HG03175 (cell line): ENCODE measurements around the gene CASZ1.

Source experiments
- ATAC-seq: cut with Tn5 transposase; IDR thresholded peaks from one replicate; pipeline ENCODE4 v1.9.1; 2021; ENCODE audit warnings: mild to moderate bottlenecking, moderate library complexity; ENCODE audit not compliant: unreplicated experiment

The CASZ1 gene

DNA sequence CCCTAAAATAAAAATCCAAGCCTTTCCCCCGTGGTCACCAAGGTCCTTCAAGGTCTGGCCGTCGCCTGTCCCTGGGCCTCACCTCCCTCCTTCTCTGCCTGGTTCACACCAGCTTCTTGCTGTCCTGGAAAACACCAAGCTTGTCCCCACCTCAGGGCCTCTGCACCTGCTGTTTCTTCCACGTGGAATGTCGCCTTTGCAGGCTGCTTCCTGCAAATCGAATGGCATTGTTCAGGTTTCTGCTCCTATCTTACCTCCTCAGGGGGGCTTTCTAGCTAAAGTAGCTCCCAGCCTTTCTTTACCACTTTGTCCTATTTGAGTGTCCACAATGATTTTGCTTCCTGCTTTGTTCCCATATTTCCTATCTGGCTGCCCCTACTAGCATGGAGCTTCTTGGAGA, 3.3 kb upstream of the CASZ1 start:
- ATAC-seq: no peak

DNA sequence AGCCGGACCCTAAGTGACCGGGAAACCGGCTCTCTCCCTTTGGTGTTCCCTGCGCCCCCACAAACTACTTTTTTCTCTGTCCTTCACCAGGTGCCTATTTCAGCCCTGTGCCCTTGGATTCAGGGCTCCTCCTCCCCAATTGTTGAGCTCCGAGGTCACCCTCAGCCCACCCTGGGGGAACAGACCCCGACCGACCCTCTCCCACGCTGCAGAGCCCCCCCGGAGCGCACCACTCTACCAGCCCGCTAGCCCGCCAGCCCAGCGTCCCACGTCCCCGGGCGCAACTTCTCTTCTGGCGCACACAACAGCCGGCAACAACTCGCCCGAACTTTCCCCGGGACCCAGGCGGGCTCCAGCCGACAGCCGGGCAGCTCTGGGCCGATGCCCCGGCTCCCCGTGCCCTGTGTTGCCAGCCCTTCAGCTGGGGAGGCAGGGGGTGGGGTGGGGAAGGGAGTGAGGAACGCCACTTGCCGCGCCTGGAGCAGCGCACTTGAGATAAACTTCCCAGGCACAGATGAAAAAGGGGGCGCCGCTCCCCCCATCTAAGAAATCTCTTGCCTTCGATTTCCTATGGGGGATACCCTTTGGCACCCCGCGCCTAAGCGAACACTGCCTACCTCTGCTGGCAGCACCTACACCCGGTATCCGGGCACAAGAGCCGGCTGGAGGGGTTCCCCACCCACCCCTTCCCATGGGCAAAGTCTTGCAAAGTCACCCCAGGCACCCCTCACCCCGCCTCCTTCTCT, 997 bp downstream of the CASZ1 start:
- no peak for ATAC-seq

DNA sequence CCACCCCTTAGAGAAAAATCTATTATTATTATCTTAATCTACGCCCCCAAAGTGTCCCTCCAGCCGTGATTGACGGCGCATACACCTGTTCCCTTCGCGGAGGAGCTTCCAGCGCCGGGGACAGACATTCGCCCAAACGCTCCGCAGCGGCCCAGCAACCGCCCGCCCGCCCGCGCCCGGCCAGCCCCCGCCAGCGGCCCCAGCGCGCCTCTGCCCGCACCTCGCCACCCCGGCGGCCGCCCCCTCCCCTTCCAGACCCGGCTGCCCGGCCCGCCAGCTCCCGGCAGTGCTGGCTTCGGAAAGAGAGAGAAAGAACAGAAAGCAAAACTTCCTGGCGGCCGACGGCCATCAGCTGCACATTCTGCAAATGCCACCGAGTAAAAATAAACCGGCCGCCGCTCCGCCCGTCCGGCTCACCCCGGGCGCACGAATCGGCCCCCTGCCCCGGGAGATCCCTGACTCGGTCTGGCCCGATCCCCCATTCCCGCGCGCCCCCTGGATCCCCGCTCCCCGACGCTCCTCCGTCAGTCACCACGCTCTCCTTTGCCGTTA, 1.6 kb downstream of the CASZ1 start:
- ATAC-seq: no peak

DNA sequence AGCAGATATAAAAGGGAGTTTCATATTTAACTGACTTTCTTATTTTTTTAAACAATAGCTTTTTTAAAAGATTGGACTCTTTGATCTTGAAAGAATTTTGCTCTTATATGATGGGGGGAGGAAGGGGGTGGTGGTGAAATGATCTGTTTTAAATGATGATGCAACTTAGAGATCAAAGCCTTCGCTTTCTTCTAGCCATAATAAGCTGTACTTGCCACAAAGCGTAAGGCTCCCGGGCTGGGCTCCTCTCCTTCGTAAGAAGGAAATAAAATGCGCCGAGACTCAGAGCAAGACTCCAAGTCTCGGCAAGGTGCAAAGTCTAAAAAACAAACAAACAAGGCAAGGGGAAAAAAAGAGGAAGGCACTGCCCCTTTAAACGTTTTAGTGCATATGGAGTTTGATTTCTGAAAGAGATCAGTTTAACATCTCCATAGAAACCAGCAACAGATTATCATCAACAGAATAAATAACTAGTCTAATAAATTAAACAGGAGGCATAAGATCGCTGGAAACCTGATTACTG, 3.3 kb downstream of the CASZ1 start:
- no peak for ATAC-seq

DNA sequence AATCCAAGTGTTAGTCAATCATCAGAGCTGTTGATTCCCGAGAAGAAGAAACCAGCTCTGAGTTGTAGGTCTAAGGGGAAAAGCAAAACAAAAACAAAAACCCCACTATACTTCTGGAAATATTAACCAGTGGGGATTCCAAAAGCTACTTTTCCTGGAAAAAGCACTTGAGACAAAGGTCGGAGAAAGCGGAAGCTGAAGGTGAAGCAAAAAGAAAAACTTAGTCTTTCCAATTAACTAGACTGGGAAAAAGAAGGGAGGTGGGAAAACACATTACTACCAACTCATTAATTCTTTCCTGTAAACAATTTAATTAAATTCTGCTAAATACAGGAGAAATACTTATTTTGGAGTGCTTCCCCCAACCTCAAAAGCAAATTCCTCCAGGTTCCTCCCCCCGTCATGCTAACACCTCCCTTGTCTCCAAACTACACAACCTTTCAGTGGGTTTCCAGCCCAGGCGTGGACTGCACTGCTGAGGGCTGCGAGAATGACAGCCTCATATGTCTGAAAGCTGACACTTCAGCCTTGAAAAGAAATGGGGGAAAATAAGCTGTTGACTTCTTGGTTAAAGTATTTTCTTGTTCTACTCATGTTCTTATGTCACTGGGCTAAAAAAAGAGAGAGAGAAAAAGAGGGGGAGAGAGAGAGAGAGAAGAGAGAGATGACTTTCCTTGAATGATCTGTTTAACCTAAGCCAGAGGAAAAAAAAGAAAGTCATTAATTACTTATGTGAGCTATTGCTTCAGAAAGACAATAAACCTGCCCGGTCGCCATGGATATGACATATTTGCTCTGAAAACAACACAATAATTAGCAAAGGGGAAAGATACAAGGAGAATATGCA, 5.1 kb downstream of the CASZ1 start:
- ATAC-seq: no peak

DNA sequence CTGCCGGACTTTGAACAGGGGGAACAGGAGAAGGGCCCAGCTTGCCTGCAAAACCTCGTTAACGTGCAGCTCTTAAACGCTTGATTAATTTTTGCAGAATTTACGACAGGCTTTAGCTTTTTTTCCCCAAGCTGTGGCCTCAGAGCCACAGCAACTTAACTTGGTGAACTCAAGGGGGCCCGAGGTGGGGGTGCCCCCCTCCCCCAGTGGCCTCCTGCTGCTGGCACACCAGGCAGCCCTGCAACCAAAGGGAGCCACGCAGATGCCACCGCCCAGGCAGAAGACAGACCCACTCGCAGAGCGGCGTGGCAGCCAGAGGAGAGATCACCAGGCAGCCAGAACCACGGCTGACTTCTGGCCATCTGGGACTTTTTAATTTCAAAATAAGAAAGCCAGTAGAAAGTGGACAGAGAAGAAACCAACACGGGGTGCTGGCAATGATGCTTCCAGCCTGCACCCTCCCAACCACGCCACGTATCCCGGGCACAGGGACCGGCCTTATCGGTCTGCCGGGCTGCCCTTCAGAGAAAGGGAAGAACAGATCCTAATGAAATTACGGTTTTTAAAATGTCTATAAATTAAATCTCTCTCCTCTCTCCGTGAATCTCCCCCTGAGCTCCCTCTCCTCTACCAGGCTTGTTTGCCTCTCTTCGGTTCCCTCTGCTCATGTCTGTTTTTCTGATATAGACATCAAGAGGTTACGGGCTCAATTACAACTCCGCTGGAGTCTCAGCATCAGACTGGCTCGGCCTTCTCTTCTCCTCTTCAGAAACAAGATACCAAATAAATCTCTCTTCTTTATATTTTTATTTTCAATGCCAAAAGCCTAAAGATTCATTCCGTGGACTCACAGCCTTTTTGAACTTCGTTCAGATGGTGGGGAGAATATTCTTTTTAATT, 6.4 kb downstream of the CASZ1 start:
- no peak for ATAC-seq

DNA sequence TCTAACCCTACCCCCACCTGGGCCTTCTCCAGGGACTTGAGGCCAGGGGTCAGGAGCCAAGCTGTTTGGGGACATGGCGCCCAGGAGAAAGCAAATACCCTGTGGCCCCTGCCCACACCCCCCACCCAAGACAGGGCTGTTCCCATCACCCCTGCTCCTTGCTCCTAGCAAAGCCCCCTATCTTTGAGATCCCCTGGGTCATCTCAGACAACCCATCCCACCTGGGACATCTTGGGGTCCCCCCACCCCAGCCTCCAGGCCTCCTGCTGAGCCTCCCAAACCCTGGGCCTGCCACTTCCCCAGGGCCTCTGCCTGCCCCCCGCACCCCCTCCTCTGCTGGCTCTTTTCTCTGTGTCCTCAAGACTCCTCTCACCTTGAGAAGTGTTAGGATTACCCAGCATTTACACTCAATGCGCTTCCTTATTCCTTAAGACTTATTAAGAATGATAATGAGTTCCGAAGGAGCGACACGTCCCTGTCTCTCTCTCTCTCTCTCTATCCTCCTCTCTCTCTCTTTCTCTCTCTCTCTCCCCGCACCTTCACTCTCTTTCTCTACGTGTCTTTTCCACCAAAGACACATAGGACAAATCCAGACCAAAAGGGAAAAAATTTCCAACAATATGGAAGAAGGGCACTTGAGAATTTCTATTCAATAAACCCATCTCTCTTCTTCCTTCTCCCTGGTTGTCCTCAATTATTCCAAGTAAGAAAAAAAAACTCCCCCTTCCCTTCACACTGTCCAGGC, 7.2 kb downstream of the CASZ1 start:
- ATAC-seq: no peak

DNA sequence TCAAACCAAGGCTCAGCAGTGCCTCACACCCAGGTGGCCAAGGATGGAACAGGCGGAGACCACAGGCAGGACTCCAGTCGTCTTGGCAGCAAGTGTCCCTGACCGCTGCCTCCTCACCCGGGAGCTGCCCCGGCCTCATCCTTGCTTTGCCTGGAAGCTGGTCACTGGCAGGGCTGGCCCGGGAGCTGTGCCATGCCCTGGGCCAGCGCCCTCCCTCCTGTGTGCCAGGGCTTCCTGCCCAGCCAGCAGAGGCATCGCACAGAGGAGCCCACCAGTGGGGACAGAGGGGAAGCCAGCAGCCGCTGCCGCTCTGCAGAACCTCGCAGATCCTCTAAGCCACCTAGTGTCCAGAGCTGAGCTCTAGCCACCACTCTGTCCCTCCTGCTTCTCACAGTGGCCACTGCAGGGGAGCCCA, 7.8 kb downstream of the CASZ1 start:
- no peak for ATAC-seq

DNA sequence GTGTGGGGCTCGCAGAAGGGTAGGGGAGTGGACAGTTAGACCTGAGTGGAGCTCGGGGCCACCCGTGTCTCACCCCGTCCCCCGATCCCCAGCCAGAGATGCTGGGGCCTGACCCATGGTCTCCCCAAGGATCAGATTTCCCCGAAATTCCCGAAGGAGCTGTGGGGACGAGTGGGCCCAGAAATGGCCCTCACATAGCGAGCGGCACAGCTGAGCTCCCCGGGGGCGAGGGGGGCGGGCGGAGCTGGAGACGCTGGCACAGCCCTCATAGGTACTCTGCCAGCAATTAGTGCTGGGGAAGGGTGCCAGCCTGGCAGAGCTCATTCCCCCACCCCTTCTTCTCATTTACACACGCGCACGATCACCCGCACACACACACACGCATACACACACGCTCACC, 9.2 kb downstream of the CASZ1 start:
- no peak for ATAC-seq

DNA sequence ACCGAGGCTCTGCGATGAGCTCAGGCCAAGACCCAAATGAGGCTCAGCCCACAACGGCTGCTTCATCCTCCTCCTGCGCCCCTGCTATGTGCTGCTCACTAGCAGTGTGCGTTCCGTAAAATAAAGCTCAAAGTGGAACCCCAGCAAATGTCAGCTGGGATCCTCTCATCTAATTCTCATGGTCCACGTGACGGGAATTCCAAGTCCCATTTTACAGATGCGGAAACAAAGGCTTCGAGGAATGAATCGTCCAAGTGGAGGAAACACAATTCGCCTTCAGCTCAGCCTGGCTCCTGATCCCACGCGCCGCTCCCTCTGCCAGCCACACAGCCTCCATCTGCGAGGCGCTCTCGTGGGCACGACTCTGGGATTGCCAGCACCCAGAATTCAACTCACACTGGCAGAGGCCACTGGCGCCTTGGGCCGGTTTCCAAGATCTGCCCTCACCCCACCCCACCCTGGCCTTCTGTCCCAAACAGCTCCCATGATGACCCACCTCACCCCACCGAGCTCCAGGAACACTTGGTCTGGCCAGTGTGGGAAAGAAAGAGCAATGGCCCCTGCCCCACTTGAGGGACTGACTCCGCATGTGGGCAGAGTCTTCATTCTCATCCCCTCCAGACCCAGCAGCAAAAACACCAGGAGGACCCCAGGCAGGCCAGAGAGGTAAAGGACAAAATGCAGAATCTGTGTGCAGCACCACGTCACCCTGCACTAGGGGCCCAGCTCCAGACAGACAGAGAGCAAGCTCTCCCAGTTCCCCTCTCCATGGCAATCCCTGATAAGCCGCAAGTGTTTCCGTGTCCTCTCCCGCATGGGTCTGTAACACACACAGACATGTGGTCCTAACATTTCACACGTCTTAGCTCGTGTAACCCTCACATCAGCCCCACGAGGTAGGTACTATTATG, 10.5 kb downstream of the CASZ1 start:
- no peak for ATAC-seq

DNA sequence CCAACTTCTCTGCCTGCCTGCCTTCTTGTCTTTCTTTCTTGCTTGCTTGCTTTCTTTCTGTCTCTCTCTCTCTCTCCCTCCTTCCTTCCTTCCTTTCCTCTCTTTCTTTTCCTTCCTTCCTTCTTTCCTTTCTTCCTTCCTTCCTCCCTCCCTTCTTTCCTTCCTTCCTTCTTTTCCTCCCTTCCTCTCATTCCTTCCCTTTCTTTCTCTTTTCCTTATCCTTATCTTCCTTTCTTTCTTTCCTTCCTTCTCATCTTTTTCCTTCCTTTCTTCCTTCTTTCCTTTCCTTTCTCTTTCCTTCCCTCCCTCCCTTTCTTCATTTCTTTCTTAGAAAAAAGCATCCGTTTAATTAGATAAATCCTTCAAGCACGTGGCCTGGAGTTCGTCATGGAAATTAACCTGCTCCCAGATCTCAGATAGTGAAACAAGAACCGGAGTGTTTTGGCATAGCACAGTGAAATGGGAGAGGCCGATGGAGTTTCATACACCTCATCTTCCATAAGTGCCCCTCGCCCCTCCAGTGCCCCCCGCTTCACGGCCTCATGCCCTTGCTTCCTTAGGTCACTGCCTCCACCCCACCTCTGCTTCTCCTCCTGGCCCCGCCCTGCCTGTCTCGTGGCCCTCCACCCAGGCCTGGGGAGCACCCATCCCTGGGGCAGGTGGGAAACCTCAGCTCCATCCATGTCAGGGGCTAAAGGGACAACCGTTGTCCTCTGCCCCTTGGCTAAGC, 11.3 kb downstream of the CASZ1 start:
- ATAC-seq: no peak

DNA sequence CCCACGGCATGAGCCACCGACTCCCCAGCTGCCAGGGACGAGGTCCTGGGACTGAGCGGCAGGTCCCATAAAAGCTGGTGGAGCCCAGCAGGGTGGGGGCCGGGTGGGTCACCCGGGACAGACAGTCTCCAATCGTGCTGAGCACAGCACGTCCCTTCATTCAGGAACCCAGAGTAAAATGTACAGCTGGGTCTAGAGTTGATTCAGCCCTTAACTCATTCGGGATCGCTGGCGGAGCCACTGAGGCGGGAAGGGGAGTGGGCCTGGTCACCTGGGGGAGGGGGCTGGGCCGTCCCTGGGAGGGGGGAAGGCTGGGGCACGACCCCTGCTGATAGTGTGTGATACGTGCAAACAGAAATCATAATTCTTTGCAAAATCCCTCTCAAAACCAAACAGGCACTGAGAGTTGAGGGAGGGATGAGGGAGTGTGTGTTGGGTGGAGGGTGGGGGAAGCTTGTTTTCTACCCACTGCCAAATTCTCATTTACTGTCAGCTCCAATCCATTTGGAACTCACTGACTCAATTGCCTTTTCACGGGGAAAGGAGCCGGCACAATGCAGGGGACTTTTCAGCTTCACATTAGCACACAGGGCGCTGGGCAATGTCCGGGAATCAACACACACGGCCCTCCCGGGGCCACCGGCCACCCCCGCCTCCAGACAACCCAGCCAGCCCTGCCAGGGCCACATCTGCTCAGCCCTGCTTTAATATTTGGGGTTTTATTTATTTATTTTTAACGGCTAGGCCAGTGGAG, 13.8 kb downstream of the CASZ1 start:
- ATAC-seq: no peak

DNA sequence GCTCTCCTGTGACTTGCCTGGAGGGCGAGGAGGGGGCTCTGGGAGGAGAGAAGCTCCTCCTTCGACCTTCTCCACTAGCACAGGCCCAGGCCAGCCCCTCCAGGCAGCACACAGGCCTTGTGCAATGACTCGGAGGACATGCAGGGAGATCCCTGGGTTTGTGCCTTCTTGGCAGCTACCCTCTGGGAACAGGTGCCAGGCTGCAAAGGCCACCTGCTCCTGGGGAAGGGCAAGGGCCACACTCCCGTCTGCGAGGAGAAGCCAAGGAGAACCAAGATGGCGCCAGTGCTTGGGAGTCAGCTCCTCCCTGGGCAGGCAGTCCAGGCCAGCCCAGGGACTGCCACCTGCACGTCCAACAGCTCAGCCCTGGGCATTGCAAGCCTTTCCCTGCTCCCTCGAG, 15.3 kb downstream of the CASZ1 start:
- no peak for ATAC-seq

DNA sequence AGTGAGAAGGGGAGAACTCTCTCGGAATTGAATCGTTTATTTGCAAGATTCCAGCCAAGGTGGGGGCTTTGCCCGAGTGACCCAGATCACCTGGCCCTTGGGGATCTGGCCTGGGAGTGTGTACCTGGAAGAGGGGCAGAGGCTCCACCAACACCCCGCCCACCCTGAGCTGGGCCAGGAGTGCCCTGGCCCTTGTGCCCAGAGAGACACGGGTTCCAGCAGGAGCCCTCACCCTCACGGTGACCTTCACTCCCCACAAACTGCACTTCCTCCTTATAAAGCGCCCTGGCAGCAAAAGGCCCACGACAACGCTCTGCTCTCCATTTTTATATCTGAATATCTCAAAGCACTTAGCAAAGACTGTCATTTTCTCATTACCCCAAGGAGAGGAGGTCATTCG, 16.6 kb downstream of the CASZ1 start:
- no peak for ATAC-seq

DNA sequence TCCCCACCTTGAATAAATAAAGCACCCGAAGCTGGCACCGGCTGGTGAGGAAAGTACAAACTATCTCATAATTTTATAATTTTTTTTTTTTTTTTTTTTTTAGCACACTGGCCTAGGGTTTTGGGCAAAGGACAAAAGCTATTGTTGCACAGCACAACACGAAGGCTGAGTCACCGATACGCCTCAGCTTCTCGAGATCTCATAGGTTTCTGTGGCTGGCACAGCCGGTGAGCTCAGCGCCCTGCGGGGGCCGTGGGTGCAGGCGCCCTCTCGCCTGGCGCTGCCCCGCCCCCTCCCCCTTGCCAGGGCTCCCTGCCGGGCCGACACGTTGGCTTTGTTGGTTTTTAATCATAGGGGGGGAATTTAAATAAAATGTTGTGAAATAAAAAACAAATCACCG, 17.2 kb downstream of the CASZ1 start:
- no peak for ATAC-seq

DNA sequence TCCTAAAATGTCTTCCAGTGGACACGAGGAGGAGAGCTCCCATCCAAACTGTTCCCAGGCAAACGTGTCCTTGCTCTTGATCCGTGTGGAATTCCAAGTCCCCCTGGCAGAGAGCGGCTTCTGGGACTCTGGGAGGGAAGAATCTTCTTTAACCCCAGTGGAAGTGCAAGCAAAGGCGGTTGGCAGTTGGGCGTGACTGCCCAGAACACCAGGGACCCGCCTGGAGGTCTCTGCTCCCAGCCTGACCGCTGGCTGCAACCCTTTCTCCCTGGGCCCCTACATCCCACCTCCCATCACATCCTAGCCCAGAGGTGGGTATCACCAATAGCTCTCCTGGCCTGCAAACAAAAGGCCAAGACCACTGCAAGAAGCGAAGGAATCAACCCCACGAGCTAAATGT, 17.8 kb downstream of the CASZ1 start:
- ATAC-seq: no peak

DNA sequence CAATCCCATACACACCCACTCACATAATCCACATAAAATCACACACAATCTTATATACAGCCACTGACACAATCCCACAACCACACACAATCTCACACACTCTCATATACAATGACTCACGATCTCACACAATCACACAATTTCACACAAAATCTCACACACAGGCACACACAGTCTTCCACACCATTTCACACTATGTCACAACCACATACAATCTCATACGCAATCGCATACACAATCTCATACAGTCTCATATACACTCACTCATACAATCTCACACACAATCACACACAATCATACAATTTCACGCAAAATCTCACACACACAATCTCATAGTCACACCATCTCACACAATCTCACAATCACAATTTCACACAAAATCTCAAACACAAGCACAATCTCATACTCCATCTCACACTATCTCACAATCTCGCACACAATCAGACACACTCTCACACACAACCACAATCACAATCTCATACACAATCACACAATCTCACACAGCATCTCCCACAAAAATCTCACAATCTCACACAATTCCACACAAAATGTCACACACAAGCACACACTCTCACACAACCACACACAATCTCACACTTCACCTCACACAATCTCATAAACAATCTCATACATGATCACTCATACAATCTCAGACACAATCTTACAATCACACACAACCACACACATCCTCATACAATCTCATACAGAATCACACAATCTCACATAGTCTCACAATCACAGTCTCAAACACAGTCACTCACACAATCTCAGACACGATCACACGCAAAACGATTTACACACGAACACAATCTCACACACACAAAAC, 18.5 kb downstream of the CASZ1 start:
- ATAC-seq: no peak
